Right lung (tissue), 5 donors: Measurements from ENCODE around the gene TVP23C. TPM values are rescaled to one million over a fixed set of nuclear protein-coding genes. Genes with fewer than 3 reads are reported as not detected.
A peak's percentile ranks its signal among the peaks of the same experiment; 100 is the strongest.

ENCODE experiments used
- DNase-seq, 2 donors: peaks; one replicate each; pipeline ENCODE4 v3.0.0-alpha.2; 2013
- polyA plus RNA-seq, 5 donors: library from polyadenylated mRNA; unstranded; fragments of 120-200 nt; gene quantifications; one replicate each; pipeline versions ENCODE4 v1.2.1 to v1.2.3, GENCODE V29; 2013; ENCODE audit warnings: inconsistent platforms in 1 of 5, low replicate concordance in 1 of 5; ENCODE audit not compliant: insufficient read length in 5 of 5, insufficient read depth in 1 of 5

TVP23C gene
- polyA plus RNA-seq, 5 donors: 15.2 to 38.3 (median 25.6) TPM

- DNase-seq: no peak
Observed at GRCh38 chr17:15496735-15497670, 66.3 kb downstream of the TVP23C start.

- DNase-seq: no peak
Observed at GRCh38 chr17:15494821-15495220, 68.5 kb downstream of the TVP23C start.

- DNase-seq: no peak
Observed at GRCh38 chr17:15493693-15494035, 69.6 kb downstream of the TVP23C start.

GRCh38 chr17:15492791-15493692 is 70.2 kb downstream of the TVP23C start:
- DNase-seq: no peak

- DNase-seq: no peak
Observed at GRCh38 chr17:15492186-15492585, 71.1 kb downstream of the TVP23C start.

- no peak for DNase-seq
Observed at GRCh38 chr17:15490634-15491261, 72.5 kb downstream of the TVP23C start.

GRCh38 chr17:15488557-15488956 is 74.7 kb downstream of the TVP23C start:
- DNase-seq: no peak

- no peak for DNase-seq
Observed at GRCh38 chr17:15485045-15485444, 78.2 kb downstream of the TVP23C start.

- peak; percentile 53 to 67 for DNase-seq
Observed at GRCh38 chr17:15483431-15483830, 79.9 kb downstream of the TVP23C start.

- DNase-seq: no peak
Observed at GRCh38 chr17:15482476-15482875, 80.8 kb downstream of the TVP23C start.

GRCh38 chr17:15481481-15481880 is 81.8 kb downstream of the TVP23C start:
- DNase-seq: no peak

- no peak for DNase-seq
Observed at GRCh38 chr17:15480204-15480603, 83.1 kb downstream of the TVP23C start.

- DNase-seq: no peak
Observed at GRCh38 chr17:15479703-15480102, 83.6 kb downstream of the TVP23C start.

- no peak for DNase-seq
Observed at GRCh38 chr17:15478845-15479244, 84.4 kb downstream of the TVP23C start.

GRCh38 chr17:15475631-15476354 is 87.5 kb downstream of the TVP23C start:
- peak in 1 of 2 donors; percentile 34 for DNase-seq

- DNase-seq: no peak
Observed at GRCh38 chr17:15472891-15473290, 90.4 kb downstream of the TVP23C start.

- DNase-seq: no peak
Observed at GRCh38 chr17:15470536-15470935, 92.7 kb downstream of the TVP23C start.

- no peak for DNase-seq
Observed at GRCh38 chr17:15469260-15469659, 94.0 kb downstream of the TVP23C start.

- no peak for DNase-seq
Observed at GRCh38 chr17:15468126-15468525, 95.2 kb downstream of the TVP23C start.

GRCh38 chr17:15467592-15467991 is 95.7 kb downstream of the TVP23C start, which contains the start of gene CDRT4:
CDRT4 (minus strand) TSS chr17:15467621; CDS start chr17:15440238, 27,383 bp downstream.
- no peak for DNase-seq

- DNase-seq: no peak
Observed at GRCh38 chr17:15466131-15466530, 97.2 kb downstream of the TVP23C start.
